HepG2 (cell line): ENCODE results near the gene SEMA7A. TPM values are rescaled to one million over a fixed set of nuclear protein-coding genes. Genes with fewer than 3 reads are reported as not detected.

Source experiments
- ARID2 ChIP-seq: sonication (generic); formaldehyde crosslinking; IDR thresholded peaks from 2 replicates; pipeline ENCODE4 v1.8.1; 2022; ENCODE audit warnings: mild to moderate bottlenecking, missing genetic modification reagents, borderline replicate concordance
- EED ChIP-seq: sonication (generic); formaldehyde crosslinking; IDR thresholded peaks from 2 replicates; pipeline ENCODE4 v1.5.0; 2020; ENCODE audit warnings: mild to moderate bottlenecking, missing genetic modification reagents
- ETV6 ChIP-seq: sonication (generic); formaldehyde crosslinking; conservative IDR thresholded peaks from 2 replicates; pipeline ENCODE4 v1.4.0; 2020; ENCODE audit warnings: missing genetic modification reagents
- GABPA ChIP-seq, 2 experiments: IDR thresholded peaks; 2 replicates each; pipeline ENCODE4 v1.6.1; 2011 to 2016; ENCODE audit warnings: low read depth in 2 of 2, low read length in 1 of 2, missing biosample characterization in 1 of 2, missing genetic modification characterization in 1 of 2
- MAZ ChIP-seq, 2 experiments: sonication (generic) in 1 of 2; formaldehyde crosslinking in 1 of 2; IDR thresholded peaks; 2 replicates each; pipeline versions ENCODE4 v1.5.0 to v1.6.1; 2012 to 2020; ENCODE audit warnings: low read depth in 2 of 2, mild to moderate bottlenecking in 2 of 2, borderline replicate concordance in 1 of 2, improper control_type of control experiment in 1 of 2, low read length in 1 of 2, missing genetic modification reagents in 1 of 2, moderate library complexity in 1 of 2
- MXI1 ChIP-seq: IDR thresholded peaks from 3 replicates; pipeline ENCODE4 v1.6.1; 2012; ENCODE audit warnings: low read depth, low read length, inconsistent platforms, borderline replicate concordance
- RFX3 ChIP-seq: IDR thresholded peaks from 2 replicates; pipeline ENCODE4 v1.6.1; 2016; ENCODE audit warnings: missing biosample characterization, missing genetic modification reagents
- SRSF4 ChIP-seq: fragments of 200-400 bp; formaldehyde crosslinking; IDR thresholded peaks from one replicate; pipeline ENCODE4 v1.6.1; 2018; ENCODE audit warnings: mild to moderate bottlenecking, low read depth, low read length, moderate library complexity; ENCODE audit not compliant: poor library complexity, severe bottlenecking
- ZBTB34 ChIP-seq: sonication (generic); formaldehyde crosslinking; IDR thresholded peaks from 2 replicates; pipeline ENCODE4 v1.8.0; 2022; ENCODE audit warnings: mild to moderate bottlenecking, missing genetic modification reagents
- ZC3H13 ChIP-seq: sonication (generic); formaldehyde crosslinking; IDR thresholded peaks from 2 replicates; pipeline ENCODE4 v1.8.1; 2023; ENCODE audit warnings: mild to moderate bottlenecking, missing genetic modification reagents, moderate library complexity
- ZEB1 ChIP-seq: IDR thresholded peaks from 2 replicates; pipeline ENCODE4 v1.6.1; 2012; ENCODE audit warnings: mild to moderate bottlenecking, low read depth, inconsistent platforms; ENCODE audit not compliant: insufficient replicate concordance
- ZFP90 ChIP-seq: sonication (generic); formaldehyde crosslinking; IDR thresholded peaks from 2 replicates; pipeline ENCODE4 v1.8.0; 2022; ENCODE audit warnings: missing genetic modification reagents, mild to moderate bottlenecking, inconsistent platforms, borderline replicate concordance
- ZGPAT ChIP-seq: IDR thresholded peaks from 2 replicates; pipeline ENCODE4 v1.6.1; 2016; ENCODE audit warnings: mild to moderate bottlenecking
- ZNF3 ChIP-seq: IDR thresholded peaks from 2 replicates; pipeline ENCODE4 v1.7.0; 2017; ENCODE audit warnings: inconsistent platforms
- ZNF660 ChIP-seq: sonication (generic); formaldehyde crosslinking; IDR thresholded peaks from 2 replicates; pipeline ENCODE4 v1.5.1; 2020; ENCODE audit warnings: mild to moderate bottlenecking, low read depth, missing genetic modification reagents, borderline replicate concordance
- ZNF703 ChIP-seq: sonication (generic); formaldehyde crosslinking; IDR thresholded peaks from 2 replicates; pipeline ENCODE4 v1.5.1; 2020; ENCODE audit warnings: missing genetic modification reagents, mild to moderate bottlenecking, moderate library complexity, borderline replicate concordance
- polyA plus RNA-seq, 8 experiments: library from polyadenylated mRNA; depleted of rRNA in 3 of 8; stranded (reverse) in 7 of 8; unstranded in 1 of 8; fragments of >200 nt; fragmentation: Illumina TruSeq in 4 of 8; extraction: Trizol in 4 of 8; gene quantifications; 2 replicates each; pipeline versions ENCODE4 v1.2.1 to v1.2.3, GENCODE V29; 2011 to 2016; ENCODE audit warnings: low read depth in 4 of 8, missing spikeins in 1 of 8, mixed read lengths in 1 of 8; ENCODE audit not compliant: insufficient read depth in 1 of 8
- total RNA-seq, 5 experiments: library from RNA; depleted of rRNA; stranded (reverse); fragments of >200 nt; fragmentation: Illumina TruSeq; extraction: Trizol; gene quantifications; 2 replicates each; pipeline ENCODE4 v1.2.3, GENCODE V29; 2016; ENCODE audit warnings: low read depth in 1 of 5
- TF ChIP-seq, protein P1 (sequence below): sonication (generic); formaldehyde crosslinking; IDR thresholded peaks from 2 replicates; pipeline ENCODE4 v1.4.0; 2020; ENCODE audit warnings: mild to moderate bottlenecking, missing genetic modification reagents
- TF ChIP-seq, protein P2 (sequence below): sonication (generic); formaldehyde crosslinking; IDR thresholded peaks from 2 replicates; pipeline ENCODE4 v1.4.0; 2020; ENCODE audit warnings: missing genetic modification reagents
- TF ChIP-seq, protein P3 (sequence below), 2 experiments: sonication (generic) in 1 of 2; formaldehyde crosslinking in 1 of 2; IDR thresholded peaks; 2 replicates each; pipeline versions ENCODE4 v1.4.0 to v1.6.1; 2018 to 2020; ENCODE audit warnings: missing genetic modification reagents in 2 of 2, borderline replicate concordance in 1 of 2, low read depth in 1 of 2, mild to moderate bottlenecking in 1 of 2, missing biosample characterization in 1 of 2

The SEMA7A gene
- total and polyA plus RNA-seq, 2 of the 13 experiments (the other 11 are each of a cell fraction or from before 2014, with no cell fraction given), result 9.0 to 15.8 TPM

- TF ChIP-seq ZNF660 (CRISPR knock-in tag) (no peak), ZGPAT (CRISPR knock-in tag) (peak; percentile 31; the same call in 1 of the 2 replicates), ZNF703 (CRISPR knock-in tag) (no peak), GABPA (IDR thresholded peaks at IDR 0.05; ENCODE audit: low read depth, low read length) (no peak), GABPA (CRISPR knock-in tag; IDR thresholded peaks at IDR 0.05; ENCODE audit: low read depth) (peak; percentile 25; the same call in 1 of the 2 replicates), MXI1 (peak; percentile 24; the same call in 1 of the 3 replicates), EED (CRISPR knock-in tag) (no peak), ZC3H13 (CRISPR knock-in tag) (peak; percentile 42; the same call in 1 of the 2 replicates), MAZ (IDR thresholded peaks at IDR 0.05; ENCODE audit: borderline replicate concordance, low read depth, low read length) (no peak), MAZ (CRISPR knock-in tag; IDR thresholded peaks at IDR 0.05; ENCODE audit: low read depth) (peak; percentile 27; the same call in 1 of the 2 replicates), ARID2 (no peak), RFX3 (no peak), ZBTB34 (CRISPR knock-in tag) (no peak; the same call in 1 of the 2 replicates), ZNF3 (CRISPR knock-in tag) (no peak), SRSF4 (no peak), ZFP90 (CRISPR knock-in tag) (no peak), ZEB1 (peak; percentile 33), ETV6 (no peak)
- TF ChIP-seq, protein P1, sequence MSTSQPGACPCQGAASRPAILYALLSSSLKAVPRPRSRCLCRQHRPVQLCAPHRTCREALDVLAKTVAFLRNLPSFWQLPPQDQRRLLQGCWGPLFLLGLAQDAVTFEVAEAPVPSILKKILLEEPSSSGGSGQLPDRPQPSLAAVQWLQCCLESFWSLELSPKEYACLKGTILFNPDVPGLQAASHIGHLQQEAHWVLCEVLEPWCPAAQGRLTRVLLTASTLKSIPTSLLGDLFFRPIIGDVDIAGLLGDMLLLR (CRISPR knock-in tag), result no peak
- TF ChIP-seq, protein P2, sequence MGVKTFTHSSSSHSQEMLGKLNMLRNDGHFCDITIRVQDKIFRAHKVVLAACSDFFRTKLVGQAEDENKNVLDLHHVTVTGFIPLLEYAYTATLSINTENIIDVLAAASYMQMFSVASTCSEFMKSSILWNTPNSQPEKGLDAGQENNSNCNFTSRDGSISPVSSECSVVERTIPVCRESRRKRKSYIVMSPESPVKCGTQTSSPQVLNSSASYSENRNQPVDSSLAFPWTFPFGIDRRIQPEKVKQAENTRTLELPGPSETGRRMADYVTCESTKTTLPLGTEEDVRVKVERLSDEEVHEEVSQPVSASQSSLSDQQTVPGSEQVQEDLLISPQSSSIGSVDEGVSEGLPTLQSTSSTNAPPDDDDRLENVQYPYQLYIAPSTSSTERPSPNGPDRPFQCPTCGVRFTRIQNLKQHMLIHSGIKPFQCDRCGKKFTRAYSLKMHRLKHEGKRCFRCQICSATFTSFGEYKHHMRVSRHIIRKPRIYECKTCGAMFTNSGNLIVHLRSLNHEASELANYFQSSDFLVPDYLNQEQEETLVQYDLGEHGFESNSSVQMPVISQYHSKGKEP (CRISPR knock-in tag), result no peak
- TF ChIP-seq, protein P3, sequence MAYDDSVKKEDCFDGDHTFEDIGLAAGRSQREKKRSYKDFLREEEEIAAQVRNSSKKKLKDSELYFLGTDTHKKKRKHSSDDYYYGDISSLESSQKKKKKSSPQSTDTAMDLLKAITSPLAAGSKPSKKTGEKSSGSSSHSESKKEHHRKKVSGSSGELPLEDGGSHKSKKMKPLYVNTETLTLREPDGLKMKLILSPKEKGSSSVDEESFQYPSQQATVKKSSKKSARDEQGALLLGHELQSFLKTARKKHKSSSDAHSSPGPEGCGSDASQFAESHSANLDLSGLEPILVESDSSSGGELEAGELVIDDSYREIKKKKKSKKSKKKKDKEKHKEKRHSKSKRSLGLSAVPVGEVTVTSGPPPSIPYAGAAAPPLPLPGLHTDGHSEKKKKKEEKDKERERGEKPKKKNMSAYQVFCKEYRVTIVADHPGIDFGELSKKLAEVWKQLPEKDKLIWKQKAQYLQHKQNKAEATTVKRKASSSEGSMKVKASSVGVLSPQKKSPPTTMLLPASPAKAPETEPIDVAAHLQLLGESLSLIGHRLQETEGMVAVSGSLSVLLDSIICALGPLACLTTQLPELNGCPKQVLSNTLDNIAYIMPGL (CRISPR knock-in tag; IDR thresholded peaks at IDR 0.05; ENCODE audit: borderline replicate concordance in 1 of 2, low read depth in 1 of 2), result no peak; a peak in 1 of 4 replicates
Measured at GRCh38 chr15:74442063-74442462, 8.3 kb upstream of the SEMA7A start (continued).
